ENCODE data around the gene NOL12.
A peak's percentile ranks its signal among the peaks of the same experiment; 100 is the strongest.

The NOL12 gene

GRCh38 chr22:37686002-37686982 is at the start of gene NOL12:
Gene NOL12, plus strand, starts transcription at chr22:37686343. Its CDS starts 50 bp downstream, at chr22:37686393.
- TF ChIP-seq ZNF274 (IDR thresholded peaks at IDR 0.05; ENCODE audit: low read depth, low read length), result no peak
- peak within 1 kb of the TSS; percentile 85 for H3K4me3 ChIP-seq (ENCODE audit: low read length)

- TF ChIP-seq ZNF274 (IDR thresholded peaks at IDR 0.05; ENCODE audit: low read depth, low read length), result no peak
- H3K4me3 ChIP-seq (ENCODE audit: low read length), result no peak overlapping the region
Observed at GRCh38 chr22:37636949-37637273, 49.2 kb upstream of the NOL12 start.

- H3K4me3 ChIP-seq (ENCODE audit: low read length), result peak overlapping the region; percentile 78; the same call in 1 of the 2 replicates
- no peak for TF ChIP-seq ZNF274 (IDR thresholded peaks at IDR 0.05; ENCODE audit: low read depth, low read length)
Observed at GRCh38 chr22:37638391-37639069, 47.6 kb upstream of the NOL12 start.

- no peak for TF ChIP-seq ZNF274 (IDR thresholded peaks at IDR 0.05; ENCODE audit: low read depth, low read length)
- peak within 1 kb of the TSS; percentile 78 for H3K4me3 ChIP-seq (ENCODE audit: low read length)
Observed at GRCh38 chr22:37639070-37639760, 46.9 kb upstream of the NOL12 start, which contains the start of gene SH3BP1. Gene SH3BP1, plus strand, starts transcription at chr22:37639669. Its CDS starts 119 bp downstream, at chr22:37639788.

- no peak for TF ChIP-seq ZNF274 (IDR thresholded peaks at IDR 0.05; ENCODE audit: low read depth, low read length)
- peak overlapping the region; percentile 78 for H3K4me3 ChIP-seq (ENCODE audit: low read length)
Observed at GRCh38 chr22:37639771-37640590, 46.2 kb upstream of the NOL12 start.

- no peak for TF ChIP-seq ZNF274 (IDR thresholded peaks at IDR 0.05; ENCODE audit: low read depth, low read length)
- H3K4me3 ChIP-seq (ENCODE audit: low read length), result peak overlapping the region; percentile 78
Observed at GRCh38 chr22:37640591-37641560, 45.3 kb upstream of the NOL12 start.

- H3K4me3 ChIP-seq (ENCODE audit: low read length), result no peak overlapping the region
Observed at GRCh38 chr22:37641561-37641949, 44.6 kb upstream of the NOL12 start.

GRCh38 chr22:37643225-37643847 is 42.8 kb upstream of the NOL12 start:
- no peak for TF ChIP-seq ZNF274 (IDR thresholded peaks at IDR 0.05; ENCODE audit: low read depth, low read length)
- no peak overlapping the region for H3K4me3 ChIP-seq (ENCODE audit: low read length)

More at GRCh38 chr22:37641561-37641949, 44.6 kb upstream of the NOL12 start:
- no peak for TF ChIP-seq ZNF274 (IDR thresholded peaks at IDR 0.05; ENCODE audit: low read depth, low read length)

GRCh38 chr22:37647317-37647716 is 38.8 kb upstream of the NOL12 start:
- TF ChIP-seq ZNF274 (IDR thresholded peaks at IDR 0.05; ENCODE audit: low read depth, low read length), result no peak
- H3K4me3 ChIP-seq (ENCODE audit: low read length), result no peak overlapping the region

GRCh38 chr22:37647928-37648327 is 38.2 kb upstream of the NOL12 start:
- H3K4me3 ChIP-seq (ENCODE audit: low read length), result no peak overlapping the region

GRCh38 chr22:37650463-37651136 is 35.5 kb upstream of the NOL12 start:
- no peak overlapping the region for H3K4me3 ChIP-seq (ENCODE audit: low read length)

More at GRCh38 chr22:37647928-37648327, 38.2 kb upstream of the NOL12 start:
- no peak for TF ChIP-seq ZNF274 (IDR thresholded peaks at IDR 0.05; ENCODE audit: low read depth, low read length)

More at GRCh38 chr22:37650463-37651136, 35.5 kb upstream of the NOL12 start:
- no peak for TF ChIP-seq ZNF274 (IDR thresholded peaks at IDR 0.05; ENCODE audit: low read depth, low read length)
